HG03571 (cell line): ENCODE measurements around the gene CYP2R1.
"Not testable (repeated sequence)": the region's sequence is repeated elsewhere in the genome, so short reads cannot be mapped to it uniquely, and the experiment has no call there.

Source experiments
- ATAC-seq: cut with Tn5 transposase; IDR thresholded peaks from one replicate; pipeline ENCODE4 v1.9.1; 2021; ENCODE audit not compliant: unreplicated experiment

Gene CYP2R1

GRCh38 chr11:14892577-14892976 is 546 bp upstream of the CYP2R1 start:
- no peak for ATAC-seq

GRCh38 chr11:14891143-14892035 is 642 bp downstream of the CYP2R1 start:
- ATAC-seq, result peak; percentile 46

- no peak for ATAC-seq
Observed at GRCh38 chr11:14886513-14886912, 5.5 kb downstream of the CYP2R1 start.

- ATAC-seq, result no peak
Observed at GRCh38 chr11:14884667-14885273, 7.3 kb downstream of the CYP2R1 start.

- ATAC-seq, result not testable (repeated sequence)
Observed at GRCh38 chr11:14883683-14884082, 8.3 kb downstream of the CYP2R1 start.

- ATAC-seq, result no peak
Observed at GRCh38 chr11:14882196-14882595, 9.8 kb downstream of the CYP2R1 start.

- ATAC-seq, result no peak
Observed at GRCh38 chr11:14881576-14882193, 10.3 kb downstream of the CYP2R1 start.

GRCh38 chr11:14875163-14875562 is 16.9 kb downstream of the CYP2R1 start:
- no peak for ATAC-seq

GRCh38 chr11:14873632-14874031 is 18.4 kb downstream of the CYP2R1 start:
- no peak for ATAC-seq

GRCh38 chr11:14872032-14872431 is 20.0 kb downstream of the CYP2R1 start:
- no peak for ATAC-seq

- not testable (repeated sequence) for ATAC-seq
Observed at GRCh38 chr11:14863775-14864174, 28.3 kb downstream of the CYP2R1 start.

GRCh38 chr11:14861680-14862079 is 30.4 kb downstream of the CYP2R1 start:
- ATAC-seq, result no peak

- no peak for ATAC-seq
Observed at GRCh38 chr11:14860511-14860910, 31.5 kb downstream of the CYP2R1 start.

- ATAC-seq, result no peak
Observed at GRCh38 chr11:14858404-14858803, 33.6 kb downstream of the CYP2R1 start.

- no peak for ATAC-seq
Observed at GRCh38 chr11:14857621-14858020, 34.4 kb downstream of the CYP2R1 start.

- no peak for ATAC-seq
Observed at GRCh38 chr11:14855890-14856289, 36.1 kb downstream of the CYP2R1 start.

- no peak for ATAC-seq
Observed at GRCh38 chr11:14854057-14854456, 38.0 kb downstream of the CYP2R1 start.

GRCh38 chr11:14852571-14853177 is 39.4 kb downstream of the CYP2R1 start:
- no peak for ATAC-seq

- ATAC-seq, result no peak
Observed at GRCh38 chr11:14842002-14842401, 50.0 kb downstream of the CYP2R1 start.

- ATAC-seq, result no peak
Observed at GRCh38 chr11:14835496-14836492, 56.2 kb downstream of the CYP2R1 start.
